Colonic mucosa (tissue), 4 donors: ENCODE data around the gene F10. TPM values are rescaled to one million over a fixed set of nuclear protein-coding genes. Genes with fewer than 3 reads are reported as not detected.

Experiments
- DNase-seq: peaks from one replicate; pipeline ENCODE4 v3.0.0-alpha.2; 2020
- H3K27ac ChIP-seq: fragments of 200-600 bp; one replicate; pipeline ENCODE4 v1.8.0; 2021
- H3K27me3 ChIP-seq: fragments of 200-600 bp; one replicate; pipeline ENCODE4 v1.8.0; 2021
- H3K36me3 ChIP-seq: fragments of 200-600 bp; one replicate; pipeline ENCODE4 v1.8.0; 2021
- H3K4me1 ChIP-seq: fragments of 200-600 bp; one replicate; pipeline ENCODE4 v1.8.0; 2021; ENCODE audit warnings: mild to moderate bottlenecking
- H3K4me3 ChIP-seq: fragments of 200-600 bp; one replicate; pipeline ENCODE4 v1.8.0; 2021
- H3K9ac ChIP-seq, 2 donors: one replicate each; pipeline ENCODE4 v1.7.0; 2013; ENCODE audit warnings: control low read depth in 2 of 2, low read depth in 2 of 2, low read length in 2 of 2
- H3K9me3 ChIP-seq: fragments of 200-600 bp; one replicate; pipeline ENCODE4 v1.8.0; 2021
- CTCF ChIP-seq: fragments of 200-600 bp; IDR thresholded peaks from one replicate; pipeline ENCODE4 v1.8.0; 2022; ENCODE audit warnings: antibody characterized with exemption, mild to moderate bottlenecking
- intact Hi-C: fragments of 100-400 bp; cut with DNase I; formaldehyde crosslinking; loops from one replicate; pipeline ENCODE4 v1.14.1; 2022
- total RNA-seq, 2 donors: library from RNA; stranded (reverse); fragmentation: NEBNext Ultra II Directional in 1 of 2; extraction: Animal tissue kit (Norgen Biotek cat#: 25700) in 1 of 2; gene quantifications; one replicate each; pipeline ENCODE4 v1.2.1, GENCODE V29; 2021
- donor health status: healthy.
- donor health status: DM: no; HTN: no; CAD: no.
- donor health status: DM: no; HTN: no; CAD: no.

Gene F10
- total RNA-seq, 2 donors from 2014 or later: 1.5 to 4.1 TPM

- Histone ChIP-seq H3K4me1 (peaks cover 5% of the 10 kb centered on the region), H3K9ac (no peak overlapping the region), H3K36me3 (peaks cover 1% of the 10 kb centered on the region), H3K4me3 (no peak overlapping the region), H3K9me3 (no peaks in the 10 kb centered on the region), H3K27ac (no peak overlapping the region), H3K27me3 (no peaks in the 10 kb centered on the region)
- TF ChIP-seq CTCF: no peak
- intact Hi-C loops: no loop called here
- DNase-seq: no peak
These were observed 57.0 kb downstream of the F10 start for GRCh38 chr13:113179374-113180230.

GRCh38 chr13:113182046-113182445 is 59.4 kb downstream of the F10 start:
- Histone ChIP-seq H3K9me3 (no peaks in the 10 kb centered on the region), H3K27me3 (no peaks in the 10 kb centered on the region), H3K4me3 (no peak overlapping the region), H3K4me1 (no peaks in the 10 kb centered on the region), H3K36me3 (peaks cover 7% of the 10 kb centered on the region), H3K27ac (no peak overlapping the region), H3K9ac (no peak overlapping the region)
- TF ChIP-seq CTCF: no peak
- no peak for DNase-seq
- intact Hi-C loops: no loop called here

- H3K9ac ChIP-seq: no peak overlapping the region
- no peaks in the 10 kb centered on the region for H3K9me3 ChIP-seq
- no peak for DNase-seq
- H3K27me3 ChIP-seq: no peaks in the 10 kb centered on the region
- TF ChIP-seq CTCF: no peak
- no peak overlapping the region for H3K27ac ChIP-seq
- intact Hi-C loops: no loop called here
- H3K4me3 ChIP-seq: no peak overlapping the region
- no peaks in the 10 kb centered on the region for H3K4me1 ChIP-seq
- H3K36me3 ChIP-seq: peaks cover 7% of the 10 kb centered on the region
These were observed 61.0 kb downstream of the F10 start for GRCh38 chr13:113183450-113184129.

- intact Hi-C loops: no loop called here
- Histone ChIP-seq H3K36me3 (peaks cover 7% of the 10 kb centered on the region), H3K9ac (no peak overlapping the region), H3K4me3 (no peak overlapping the region), H3K4me1 (no peaks in the 10 kb centered on the region), H3K9me3 (no peaks in the 10 kb centered on the region), H3K27me3 (no peaks in the 10 kb centered on the region), H3K27ac (no peak overlapping the region)
- TF ChIP-seq CTCF: no peak
- no peak for DNase-seq
These were observed 62.2 kb downstream of the F10 start for GRCh38 chr13:113184568-113185440.
